Measurements from ENCODE around the gene CALD1. TPM values are rescaled to one million over a fixed set of nuclear protein-coding genes. Genes with fewer than 3 reads are reported as not detected.

The CALD1 gene
- total and polyA plus RNA-seq, 10 donors = 42.4 to 333 (median 212) TPM

GRCh38 chr7:134818613-134819345, 39.3 kb downstream of the CALD1 start:
- 83 to 94% (median 93%) methylated on average over 9 of the region's 9 CpGs for WGBS, 5 donors
- no peak overlapping the region for H3K27ac ChIP-seq
- peaks cover 0 to 8% (median 0%) of the 10 kb centered on the region in 6 donors for H3K36me3 ChIP-seq
- H3K4me1 ChIP-seq = peaks cover 0 to 6% (median under 1%) of the 10 kb centered on the region in 6 donors
- intact Hi-C loops (cut with DNase I; ENCODE audit: low total_unique reads) = no loop called here
- no peak for TF ChIP-seq POLR2A (IDR thresholded peaks at IDR 0.05)
- no peak for TF ChIP-seq CTCF (IDR thresholded peaks at IDR 0.05 in 8 of 11, conservative IDR thresholded peaks at IDR 0.05 in 3 of 11)
- no peak for TF ChIP-seq POLR2AphosphoS5 (IDR thresholded peaks at IDR 0.05)
- no peaks in the 10 kb centered on the region for H3K9me3 ChIP-seq
- no peak for DNase-seq
- no peaks in the 10 kb centered on the region for H3K27me3 ChIP-seq (replicated peaks in 1 of 7)
- no peak overlapping the region for H3K4me3 ChIP-seq

- Histone ChIP-seq H3K9me3 (no peaks in the 10 kb centered on the region), H3K27me3 (replicated peaks in 1 of 7) (no peaks in the 10 kb centered on the region), H3K36me3 (peaks cover 0 to 8% (median 0%) of the 10 kb centered on the region in 6 donors), H3K4me1 (no peaks in the 10 kb centered on the region), H3K4me3 (no peak overlapping the region), H3K27ac (no peak overlapping the region)
- no peak for DNase-seq
- TF ChIP-seq POLR2A (IDR thresholded peaks at IDR 0.05) (no peak), POLR2AphosphoS5 (IDR thresholded peaks at IDR 0.05) (no peak), CTCF (IDR thresholded peaks at IDR 0.05 in 8 of 11, conservative IDR thresholded peaks at IDR 0.05 in 3 of 11) (no peak)
- intact Hi-C loops (cut with DNase I; ENCODE audit: low total_unique reads) = no loop called here
- 88 to 96% (median 93%) methylated on average over 4 of the region's 4 CpGs for WGBS, 5 donors
Observed at GRCh38 chr7:134819401-134819800, 40.0 kb downstream of the CALD1 start.

GRCh38 chr7:134820295-134820694, 40.9 kb downstream of the CALD1 start:
- intact Hi-C loops (cut with DNase I; ENCODE audit: low total_unique reads) = no loop called here
- no peaks in the 10 kb centered on the region for H3K27me3 ChIP-seq (replicated peaks in 1 of 7)
- peaks cover 0 to 8% (median 0%) of the 10 kb centered on the region in 6 donors for H3K36me3 ChIP-seq
- no peaks in the 10 kb centered on the region for H3K9me3 ChIP-seq
- no peak overlapping the region for H3K4me3 ChIP-seq
- no peak overlapping the region for H3K27ac ChIP-seq
- no peaks in the 10 kb centered on the region for H3K4me1 ChIP-seq
- 75 to 84% (median 79%) methylated on average over 2 of the region's 2 CpGs for WGBS, 5 donors
- TF ChIP-seq POLR2A (IDR thresholded peaks at IDR 0.05) = no peak
- TF ChIP-seq POLR2AphosphoS5 (IDR thresholded peaks at IDR 0.05) = no peak
- TF ChIP-seq CTCF (IDR thresholded peaks at IDR 0.05 in 8 of 11, conservative IDR thresholded peaks at IDR 0.05 in 3 of 11) = no peak
- no peak for DNase-seq

GRCh38 chr7:134820778-134821177, 41.3 kb downstream of the CALD1 start:
- TF ChIP-seq CTCF (IDR thresholded peaks at IDR 0.05 in 8 of 11, conservative IDR thresholded peaks at IDR 0.05 in 3 of 11) = no peak
- no peak for TF ChIP-seq POLR2A (IDR thresholded peaks at IDR 0.05)
- no peak for TF ChIP-seq POLR2AphosphoS5 (IDR thresholded peaks at IDR 0.05)
- Histone ChIP-seq H3K9me3 (no peaks in the 10 kb centered on the region), H3K36me3 (peaks cover 0 to 8% (median 0%) of the 10 kb centered on the region in 6 donors), H3K27ac (no peak overlapping the region), H3K4me1 (peaks cover 0 to 3% (median 0%) of the 10 kb centered on the region in 6 donors), H3K27me3 (replicated peaks in 1 of 7) (no peaks in the 10 kb centered on the region), H3K4me3 (no peak overlapping the region)
- WGBS, 5 donors = 74 to 85% (median 83%) methylated on average over 3 of the region's 3 CpGs
- DNase-seq = no peak
- intact Hi-C loops (cut with DNase I; ENCODE audit: low total_unique reads) = no loop called here

All from spleen (tissue), 11 donors.